GM18861 (cell line): ENCODE measurements around the gene GGA3.
A peak's percentile ranks its signal among the peaks of the same experiment; 100 is the strongest.
"Not testable (repeated sequence)": the region's sequence is repeated elsewhere in the genome, so short reads cannot be mapped to it uniquely, and the experiment has no call there.

ENCODE experiments used
- ATAC-seq: cut with Tn5 transposase; IDR thresholded peaks from one replicate; pipeline ENCODE4 v1.9.1; 2021; ENCODE audit not compliant: unreplicated experiment

GGA3 gene

GRCh38 chr17:75261336-75262111 lies at the start of gene GGA3, which contains the start of gene MRPS7:
Gene GGA3, minus strand, starts transcription at chr17:75261606. Its CDS starts 19 bp downstream, at chr17:75261587.
Gene MRPS7, plus strand, starts transcription at chr17:75261879. Its CDS starts 22 bp downstream, at chr17:75261901.
- ATAC-seq, result peak; percentile 83

DNA sequence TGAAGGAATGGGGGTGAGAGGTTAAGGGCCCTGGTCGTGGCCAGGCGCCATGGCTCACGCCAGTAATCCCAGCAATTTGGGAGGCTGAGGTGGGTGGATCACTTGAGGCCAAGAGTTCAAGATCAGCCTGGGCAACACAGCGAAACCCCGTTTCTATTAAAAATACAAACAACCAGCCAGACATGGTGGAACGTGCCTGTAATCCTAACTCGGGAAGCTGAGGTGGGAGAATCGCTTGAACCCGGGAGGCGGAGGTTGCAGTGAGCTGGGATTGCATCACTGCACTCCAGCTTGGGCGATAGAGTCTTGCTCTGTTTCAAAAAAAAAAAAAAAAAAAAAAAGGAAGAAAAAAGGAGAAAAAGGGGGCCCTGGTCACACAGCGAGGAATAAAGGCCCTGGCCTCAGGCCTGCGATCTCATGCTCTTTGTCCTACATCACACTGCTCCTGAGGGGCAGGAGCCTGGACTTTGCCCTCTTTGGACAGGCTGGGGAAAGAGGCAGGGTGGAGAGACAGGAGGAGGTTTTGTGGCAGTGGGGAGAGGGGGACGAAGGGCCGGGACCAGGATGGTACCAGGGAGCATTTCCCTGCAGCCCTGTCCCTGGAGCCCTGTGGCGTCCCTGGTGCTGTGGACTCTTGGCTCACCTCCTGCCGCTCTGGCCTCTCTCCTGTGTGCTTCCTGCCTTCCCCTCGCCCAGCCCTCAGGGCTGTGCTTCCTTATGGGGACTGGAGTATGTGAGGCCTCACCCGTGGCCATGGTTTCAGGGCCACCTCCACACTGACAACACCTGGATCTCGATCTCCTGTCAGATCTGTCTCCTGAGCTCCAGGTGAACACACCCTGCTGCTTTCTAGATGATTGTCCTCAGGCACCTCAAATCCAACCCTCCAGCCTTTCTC lies 47.6 kb upstream of the GGA3 start:
- ATAC-seq, result no peak

DNA sequence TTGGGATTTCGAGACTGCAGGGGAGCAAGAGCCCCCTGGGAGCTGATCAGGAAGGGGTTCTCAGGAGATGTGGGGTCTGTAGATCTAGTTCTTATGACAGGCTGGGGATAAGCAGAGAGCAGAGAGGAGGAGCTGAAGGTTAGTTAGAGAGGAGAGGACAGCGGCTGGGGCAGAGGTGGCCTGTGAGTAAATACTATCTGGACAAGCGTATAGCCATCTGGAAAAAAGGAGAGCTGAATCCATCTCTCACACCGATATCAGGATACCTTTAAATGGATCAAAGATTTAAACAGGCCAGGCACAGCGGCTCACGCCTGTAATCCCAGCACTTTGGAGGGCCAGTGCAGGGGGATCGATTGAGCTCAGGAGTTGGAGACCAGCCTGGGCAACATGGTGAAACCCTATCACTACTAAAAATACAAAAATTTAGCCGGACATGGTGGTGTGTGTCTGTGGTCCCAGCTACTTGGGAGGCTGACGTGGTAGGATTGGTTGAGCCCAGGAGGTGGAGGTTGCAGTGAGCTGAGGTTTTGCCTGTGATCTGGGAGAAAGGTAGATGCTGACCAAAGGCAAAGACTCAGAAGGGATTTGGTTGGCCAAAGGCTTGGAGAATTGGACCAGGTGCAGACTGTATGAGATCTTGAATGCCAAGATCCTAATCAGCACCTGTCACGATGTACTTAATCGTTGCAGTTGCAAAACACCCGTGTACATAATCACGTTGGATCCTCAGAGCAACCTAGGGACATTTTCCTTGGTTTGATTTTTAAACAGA lies 46.7 kb upstream of the GGA3 start:
- no peak for ATAC-seq

DNA sequence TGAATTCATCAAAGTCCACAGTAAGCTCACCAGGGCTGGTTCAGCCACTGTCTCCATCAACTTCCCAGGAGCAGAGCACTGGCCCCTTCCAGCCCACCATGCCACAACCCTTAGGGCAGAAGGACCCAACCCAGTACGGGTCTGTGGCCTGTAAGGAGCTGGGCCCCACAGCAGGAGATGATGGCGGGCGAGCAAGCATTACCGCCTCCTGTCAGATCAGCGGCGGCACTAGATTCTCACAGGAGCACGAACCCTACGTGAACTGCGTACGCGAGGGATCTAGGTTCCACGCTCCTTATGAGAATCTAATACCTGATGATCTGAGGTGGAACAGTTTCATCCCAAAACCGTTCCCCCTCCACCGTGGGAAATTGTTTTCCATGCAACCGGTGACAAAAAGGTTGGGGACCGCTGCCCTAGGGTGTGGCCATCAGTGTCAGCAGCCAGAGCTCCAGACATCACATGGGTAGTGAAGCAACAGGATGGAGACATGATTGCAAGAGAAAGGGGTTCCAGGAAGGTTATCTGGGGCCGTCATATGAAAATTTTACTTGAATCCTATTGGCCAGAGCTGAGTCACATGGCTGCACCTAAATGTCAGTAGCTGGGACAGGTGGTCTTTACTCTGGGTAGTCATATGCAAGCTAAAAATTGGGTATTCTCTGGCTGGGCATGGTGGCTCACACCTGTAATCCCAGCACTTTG lies 40.2 kb upstream of the GGA3 start:
- no peak for ATAC-seq

DNA sequence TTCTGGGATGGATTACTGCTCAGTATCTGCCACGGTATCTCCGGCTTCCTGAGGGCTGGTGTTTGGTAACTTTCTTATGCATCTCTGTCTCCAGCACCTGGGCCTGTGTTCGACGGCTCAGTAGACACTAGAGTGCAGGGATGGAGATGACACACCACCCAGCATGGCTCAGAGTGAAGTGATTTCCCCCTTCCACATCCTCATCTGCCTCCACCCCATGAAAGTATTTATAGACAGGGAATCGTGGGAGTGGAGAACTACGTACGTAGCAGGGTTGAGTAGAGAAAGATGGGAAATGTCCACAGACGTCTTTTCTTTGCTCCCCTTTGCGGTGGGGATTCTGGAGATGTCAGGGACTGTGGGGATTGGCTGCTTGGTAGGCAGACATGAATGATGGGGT lies 39.6 kb upstream of the GGA3 start:
- ATAC-seq, result no peak

DNA sequence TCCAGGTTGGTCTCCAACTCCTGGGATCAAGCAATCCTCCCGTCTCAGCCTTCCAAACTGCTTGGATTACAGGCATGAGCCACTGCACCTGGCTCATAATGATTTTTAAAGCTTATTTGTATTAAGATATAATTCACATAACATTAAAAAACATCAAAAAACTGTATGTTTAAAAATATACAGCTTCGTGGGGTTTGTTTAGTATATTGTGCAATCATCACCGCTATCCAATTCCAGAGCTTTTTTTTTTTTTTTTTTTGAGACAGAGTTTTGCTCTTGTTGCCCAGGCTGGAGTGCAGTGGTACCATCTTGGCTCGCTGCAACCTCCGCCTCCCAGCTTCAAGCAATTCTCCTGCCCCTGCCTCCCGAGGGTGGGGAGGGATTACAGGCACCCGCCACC lies 38.9 kb upstream of the GGA3 start:
- ATAC-seq, result no peak

DNA sequence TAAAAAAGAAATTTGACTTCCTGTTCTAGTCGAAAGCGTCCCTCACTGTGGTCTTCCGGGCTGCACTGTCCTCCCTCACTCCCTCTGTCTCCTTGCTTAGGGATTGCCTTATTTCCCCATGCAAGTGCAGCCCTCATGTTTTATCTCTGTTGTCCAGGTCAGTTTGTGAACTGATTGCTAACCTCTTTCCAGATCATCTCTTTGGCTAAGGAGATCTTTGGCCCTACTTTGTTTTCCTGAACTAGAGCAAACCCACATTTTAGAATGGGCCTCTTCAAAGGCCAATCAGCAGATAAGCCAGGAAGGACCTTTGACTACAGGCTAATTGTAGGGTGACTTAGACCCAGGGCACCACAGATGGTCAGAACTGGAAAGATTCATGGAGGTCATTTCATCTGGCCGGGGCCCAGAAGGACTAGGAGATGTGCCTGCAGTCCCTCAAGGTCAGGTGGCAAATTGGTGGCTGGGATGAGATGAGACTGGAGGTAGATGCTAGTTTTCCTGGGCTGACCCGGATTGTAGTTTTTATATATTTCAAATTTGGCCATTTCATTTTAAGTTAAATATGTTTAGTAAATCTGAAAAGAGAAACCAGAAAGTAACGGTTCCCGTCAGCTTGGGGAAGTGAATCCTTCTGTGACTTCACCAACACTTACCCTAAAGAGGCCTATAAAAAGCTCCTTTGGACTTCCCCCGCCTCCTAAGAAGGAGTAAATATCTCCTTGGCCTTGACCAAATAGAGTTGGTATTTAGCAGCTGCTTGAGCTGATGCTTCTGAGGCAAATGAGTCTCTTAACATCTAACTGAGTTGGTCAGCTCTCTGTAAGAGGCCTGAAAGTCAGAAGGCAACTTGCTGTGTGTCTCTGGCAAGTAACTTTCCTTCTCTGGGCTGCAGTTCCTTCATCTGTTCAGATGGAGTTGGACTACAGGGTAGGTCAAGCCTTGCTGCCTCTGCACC lies 34.1 kb upstream of the GGA3 start:
- peak; percentile 65 for ATAC-seq

DNA sequence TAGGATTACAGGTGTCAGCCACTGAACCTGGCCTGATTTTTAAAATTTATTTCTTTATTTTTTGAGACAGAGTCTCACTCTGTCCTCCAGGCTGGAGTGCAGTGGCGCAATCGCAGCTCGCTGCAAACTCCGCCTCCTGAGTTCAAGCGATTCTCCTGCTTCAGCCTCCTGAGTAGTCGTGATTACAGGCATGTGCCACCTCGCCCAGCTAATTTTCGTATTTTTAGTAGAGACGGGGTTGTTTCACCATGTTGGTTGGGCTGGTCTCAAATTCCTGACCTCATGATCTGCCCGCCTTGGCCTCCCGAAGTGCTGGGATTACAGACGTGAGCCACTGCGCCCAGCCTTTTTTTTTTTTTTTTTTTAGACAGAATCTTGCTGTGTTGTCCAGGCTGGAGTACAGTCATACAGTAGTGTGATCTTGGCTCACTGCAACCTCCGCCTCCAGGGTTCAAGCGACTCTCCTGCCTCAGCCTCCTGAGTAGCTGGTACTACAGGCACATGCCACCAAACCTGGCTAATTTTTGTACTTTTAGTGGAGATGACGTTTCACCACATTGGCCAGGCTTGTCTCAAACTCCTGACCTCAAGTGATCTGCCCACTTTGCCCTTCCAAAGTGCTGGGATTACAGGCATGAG lies 31.5 kb upstream of the GGA3 start:
- not testable (repeated sequence) for ATAC-seq

- no peak for ATAC-seq
These were observed 28.5 kb upstream of the GGA3 start for GRCh38 chr17:75289832-75290337.

DNA sequence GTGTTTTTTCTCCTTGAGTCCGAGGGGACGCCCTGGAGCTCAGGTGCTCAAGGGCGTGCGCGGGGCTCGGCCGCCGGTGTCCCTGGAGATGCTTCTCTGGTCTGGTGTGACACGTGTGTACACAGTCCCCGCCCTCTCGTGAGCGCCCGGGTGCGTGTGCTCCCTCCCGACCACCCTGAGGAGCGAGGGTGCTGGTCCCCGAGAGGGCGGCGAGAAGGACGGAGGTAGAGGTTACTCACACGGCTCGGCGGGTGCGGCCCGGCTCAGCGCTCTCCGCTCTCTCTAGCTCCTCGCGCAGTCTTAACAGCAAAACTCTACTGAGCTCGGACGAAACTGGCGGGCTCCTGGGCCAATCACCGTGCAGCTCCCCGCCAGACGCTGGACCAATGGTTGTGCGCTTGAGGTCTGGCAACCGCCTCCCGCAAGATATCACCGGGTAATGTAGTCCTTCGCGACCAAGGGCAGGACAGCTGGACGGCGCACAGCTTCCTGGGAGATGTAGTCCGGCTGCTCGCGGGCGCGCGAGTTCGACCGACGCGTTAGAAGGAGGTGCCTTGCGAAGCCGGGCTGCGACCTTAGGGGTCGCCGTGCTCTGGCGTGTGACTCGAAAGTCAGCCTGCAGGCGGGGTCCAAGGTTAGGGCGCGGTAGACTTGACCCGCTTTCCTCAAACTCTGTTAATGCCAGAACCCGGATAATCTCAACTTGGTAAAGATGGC lies 27.9 kb upstream of the GGA3 start, which contains the start of gene SLC25A19:
Gene SLC25A19 (minus strand): TSS at position 319 of the 717 bp plus-strand sequence. CDS start 2,669 bp downstream, outside the sequence.
- peak; percentile 88 for ATAC-seq

DNA sequence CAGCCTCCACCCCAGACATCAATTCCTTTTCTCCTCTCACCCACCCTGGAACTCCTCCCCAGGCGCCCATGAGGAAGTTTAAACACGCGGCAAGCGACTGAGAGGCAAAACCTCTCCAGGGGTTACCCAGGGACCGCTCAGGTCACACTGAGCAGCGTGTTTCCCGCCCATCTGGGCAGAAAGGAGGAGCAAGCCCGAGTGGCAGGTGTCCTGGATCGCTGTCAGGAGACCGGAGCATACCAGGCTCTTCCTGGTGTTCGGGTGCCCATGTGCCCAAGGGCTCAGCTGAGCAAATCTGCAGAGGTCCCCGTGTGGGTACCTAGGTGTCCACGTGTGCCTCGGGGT lies 27.3 kb upstream of the GGA3 start:
- no peak for ATAC-seq

DNA sequence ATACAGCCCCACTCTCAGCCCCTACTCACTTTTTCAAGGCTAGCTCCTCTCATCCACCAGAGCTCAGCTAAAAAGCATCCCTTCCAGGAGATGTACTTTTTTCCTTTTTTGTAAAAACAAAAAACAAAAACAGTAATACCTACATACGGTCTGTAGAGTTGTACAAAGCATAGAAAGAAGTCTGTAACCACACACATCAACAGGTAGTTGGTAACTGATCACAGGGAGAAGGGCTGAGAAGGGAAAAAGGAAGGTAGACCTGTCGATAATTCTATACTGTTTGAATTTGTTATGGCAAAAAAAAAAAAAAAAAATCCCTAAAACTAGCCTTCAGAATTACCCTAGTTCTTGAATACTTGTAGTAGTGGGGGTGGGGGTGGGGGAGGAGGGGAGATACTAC lies 27.0 kb upstream of the GGA3 start:
- no peak for ATAC-seq

- no peak for ATAC-seq
These were observed 25.8 kb upstream of the GGA3 start for GRCh38 chr17:75287221-75287620.

DNA sequence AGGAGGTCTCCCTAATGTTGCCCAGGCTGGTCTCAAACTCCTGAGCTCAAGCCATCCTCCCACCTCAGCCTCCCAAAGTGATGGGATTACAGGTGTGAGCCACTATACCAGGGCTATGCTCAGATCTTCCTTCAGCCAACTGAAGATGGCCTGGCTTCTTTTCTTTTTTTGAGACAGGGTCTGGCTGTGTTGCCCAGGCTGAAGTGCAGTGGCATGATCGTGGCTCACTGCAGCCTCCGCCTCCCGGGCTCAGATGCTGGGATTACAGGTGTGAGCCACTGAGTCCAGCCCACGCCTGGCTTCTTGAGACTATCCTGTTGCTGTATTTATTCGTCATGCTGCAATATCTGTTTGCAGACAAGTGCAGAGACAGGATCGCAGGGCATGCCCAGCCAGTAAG lies 23.7 kb upstream of the GGA3 start:
- ATAC-seq, result no peak

GRCh38 chr17:75280189-75280588 lies 18.8 kb upstream of the GGA3 start:
- not testable (repeated sequence) for ATAC-seq

GRCh38 chr17:75277664-75278071 lies 16.3 kb upstream of the GGA3 start:
- ATAC-seq, result no peak

- ATAC-seq, result no peak
These were observed 12.7 kb upstream of the GGA3 start for GRCh38 chr17:75273977-75274708.

- ATAC-seq, result no peak
These were observed 11.4 kb upstream of the GGA3 start for GRCh38 chr17:75272848-75273184.
